ENCODE data around the gene C4orf54. TPM values are rescaled to one million over a fixed set of nuclear protein-coding genes. Genes with fewer than 3 reads are reported as not detected.

The C4orf54 gene
- total and polyA plus RNA-seq, 10 of the 15 experiments (the other 5 are each of a cell fraction or from before 2014, with no cell fraction given) = 0.01 TPM; not detected in 9

DNA sequence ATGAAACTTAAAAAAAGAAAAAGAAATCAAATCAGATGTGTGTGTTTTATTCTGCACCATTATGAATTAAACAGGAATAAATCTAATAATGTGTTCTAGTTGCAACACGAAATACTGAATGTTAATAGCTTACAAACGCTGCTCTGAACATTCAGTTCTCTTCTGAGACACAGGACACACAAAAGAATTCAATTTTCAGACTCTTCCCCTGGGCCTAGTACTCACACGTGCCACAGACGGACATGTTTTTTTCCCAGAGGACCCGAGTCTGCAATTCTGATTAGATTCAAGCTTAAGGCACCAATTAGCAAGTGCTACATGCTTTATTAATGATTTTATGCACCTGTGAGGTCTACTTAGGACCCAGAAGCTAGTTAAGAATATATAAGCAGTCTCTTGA, 20.5 kb downstream of the C4orf54 start:
- Histone ChIP-seq H4K20me1 (ENCODE audit: control insufficient read depth, insufficient read depth) (no peaks in the 10 kb centered on the region), H3K79me2 (ENCODE audit: control insufficient read depth, insufficient read depth, low read length) (no peaks in the 10 kb centered on the region), H3K27ac (ENCODE audit: control insufficient read depth, insufficient read depth) (no peak overlapping the region), H3K4me2 (ENCODE audit: control insufficient read depth, insufficient read depth) (no peak overlapping the region), H2AFZ (ENCODE audit: control insufficient read depth, low read depth, low read length) (no peak overlapping the region), H3K27me3 (replicated peaks in 1 of 2; ENCODE audit: control insufficient read depth in 2 of 2, insufficient read depth in 2 of 2, low read length in 1 of 2) (peaks cover 0 to 5% of the 10 kb centered on the region in 2 experiments; a peak in 1 of 4 replicates), H3K36me3 (ENCODE audit: control insufficient read depth in 2 of 2, insufficient read depth in 2 of 2, low read length in 1 of 2) (no peaks in the 10 kb centered on the region), H3K9ac (ENCODE audit: control insufficient read depth, insufficient read depth, low read length) (no peak overlapping the region), H3K9me3 (replicated peaks; ENCODE audit: control insufficient read depth, insufficient read depth, low read length) (no peaks in the 10 kb centered on the region), H3K4me1 (ENCODE audit: control insufficient read depth, insufficient read depth, low read length) (no peaks in the 10 kb centered on the region), H3K4me3 (no peak overlapping the region)
- ChIA-PET CTCF (no interaction called here), SMC1A (ENCODE audit: uncharacterized antibody, unreplicated experiment) (no interaction called here), POLR2A (no interaction called here), RAD21 (ENCODE audit: unreplicated experiment) (interaction anchor here (1.5 kb wide), 1 partner anchor 11 kb away, joined by 4 read pairs; no protein-coding TSS in a partner anchor)
- WGBS (ENCODE audit: insufficient coverage, insufficient replicate concordance, low lambda C conversion rate, missing lambda C conversion rate) = 30% methylated on average over 5 of the region's 5 CpGs
- in situ Hi-C loops (cut with MboI) = no loop called here
- ATAC-seq (no peak), DNase-seq (ENCODE audit: low read depth, low spot score) (no peak), FAIRE-seq (no peak)
- BruUV-seq (replicated peaks) = no TSS peak
- intact Hi-C loops (cut with micrococcal nuclease; ENCODE audit: unreplicated experiment) = no loop called here
- TF ChIP-seq HDGF (IDR thresholded peaks at IDR 0.05) (no peak), BMI1 (IDR thresholded peaks at IDR 0.05; ENCODE audit: borderline replicate concordance) (no peak), EZH2 (IDR thresholded peaks at IDR 0.05; ENCODE audit: borderline replicate concordance, control insufficient read depth, low read depth, low read length) (no peak), IKZF1 (conservative IDR thresholded peaks at IDR 0.05) (no peak), MAX (IDR thresholded peaks at IDR 0.05; ENCODE audit: low read depth, low read length) (no peak), MYC (IDR thresholded peaks at IDR 0.05; ENCODE audit: insufficient read depth, insufficient read length, insufficient replicate concordance, low read length, severe bottlenecking) (no peak), YY1 (IDR thresholded peaks at IDR 0.05; ENCODE audit: low read depth, low read length) (no peak), SREBF1 (IDR thresholded peaks at IDR 0.05; ENCODE audit: low read length) (no peak), EED (IDR thresholded peaks at IDR 0.05; ENCODE audit: low read depth) (no peak), USF2 (IDR thresholded peaks at IDR 0.05; ENCODE audit: borderline replicate concordance, low read depth, low read length) (no peak), ZNF207 (IDR thresholded peaks at IDR 0.05; ENCODE audit: borderline replicate concordance) (no peak), TCF12 (IDR thresholded peaks at IDR 0.05; ENCODE audit: low read depth, low read length) (no peak), RBBP5 (conservative IDR thresholded peaks at IDR 0.05) (no peak), HDAC2 (IDR thresholded peaks at IDR 0.05) (no peak)
- TF ChIP-seq, protein P1, sequence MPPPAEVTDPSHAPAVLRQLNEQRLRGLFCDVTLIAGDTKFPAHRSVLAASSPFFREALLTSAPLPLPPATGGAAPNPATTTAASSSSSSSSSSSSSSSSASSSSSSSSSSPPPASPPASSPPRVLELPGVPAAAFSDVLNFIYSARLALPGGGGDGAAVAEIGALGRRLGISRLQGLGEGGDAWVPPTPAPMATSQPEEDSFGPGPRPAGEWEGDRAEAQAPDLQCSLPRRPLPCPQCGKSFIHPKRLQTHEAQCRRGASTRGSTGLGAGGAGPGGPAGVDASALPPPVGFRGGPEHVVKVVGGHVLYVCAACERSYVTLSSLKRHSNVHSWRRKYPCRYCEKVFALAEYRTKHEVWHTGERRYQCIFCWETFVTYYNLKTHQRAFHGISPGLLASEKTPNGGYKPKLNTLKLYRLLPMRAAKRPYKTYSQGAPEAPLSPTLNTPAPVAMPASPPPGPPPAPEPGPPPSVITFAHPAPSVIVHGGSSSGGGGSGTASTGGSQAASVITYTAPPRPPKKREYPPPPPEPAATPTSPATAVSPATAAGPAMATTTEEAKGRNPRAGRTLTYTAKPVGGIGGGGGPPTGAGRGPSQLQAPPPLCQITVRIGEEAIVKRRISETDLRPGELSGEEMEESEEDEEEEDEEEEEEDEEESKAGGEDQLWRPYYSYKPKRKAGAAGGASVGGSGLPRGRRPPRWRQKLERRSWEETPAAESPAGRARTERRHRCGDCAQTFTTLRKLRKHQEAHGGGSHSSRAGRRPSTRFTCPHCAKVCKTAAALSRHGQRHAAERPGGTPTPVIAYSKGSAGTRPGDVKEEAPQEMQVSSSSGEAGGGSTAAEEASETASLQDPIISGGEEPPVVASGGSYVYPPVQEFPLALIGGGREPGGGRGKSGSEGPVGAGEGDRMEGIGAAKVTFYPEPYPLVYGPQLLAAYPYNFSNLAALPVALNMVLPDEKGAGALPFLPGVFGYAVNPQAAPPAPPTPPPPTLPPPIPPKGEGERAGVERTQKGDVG (CRISPR knock-in tag; IDR thresholded peaks at IDR 0.05) = no peak
- TF ChIP-seq, protein P2, sequence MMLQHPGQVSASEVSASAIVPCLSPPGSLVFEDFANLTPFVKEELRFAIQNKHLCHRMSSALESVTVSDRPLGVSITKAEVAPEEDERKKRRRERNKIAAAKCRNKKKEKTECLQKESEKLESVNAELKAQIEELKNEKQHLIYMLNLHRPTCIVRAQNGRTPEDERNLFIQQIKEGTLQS (IDR thresholded peaks at IDR 0.05; ENCODE audit: borderline replicate concordance, extremely low read depth, low read depth, low read length) = no peak
- TF ChIP-seq, protein P3, sequence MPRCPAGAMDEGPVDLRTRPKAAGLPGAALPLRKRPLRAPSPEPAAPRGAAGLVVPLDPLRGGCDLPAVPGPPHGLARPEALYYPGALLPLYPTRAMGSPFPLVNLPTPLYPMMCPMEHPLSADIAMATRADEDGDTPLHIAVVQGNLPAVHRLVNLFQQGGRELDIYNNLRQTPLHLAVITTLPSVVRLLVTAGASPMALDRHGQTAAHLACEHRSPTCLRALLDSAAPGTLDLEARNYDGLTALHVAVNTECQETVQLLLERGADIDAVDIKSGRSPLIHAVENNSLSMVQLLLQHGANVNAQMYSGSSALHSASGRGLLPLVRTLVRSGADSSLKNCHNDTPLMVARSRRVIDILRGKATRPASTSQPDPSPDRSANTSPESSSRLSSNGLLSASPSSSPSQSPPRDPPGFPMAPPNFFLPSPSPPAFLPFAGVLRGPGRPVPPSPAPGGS (IDR thresholded peaks at IDR 0.05; ENCODE audit: borderline replicate concordance, insufficient read depth, low read depth, low read length, poor library complexity, severe bottlenecking) = no peak
